SK-N-SH (cell line): ENCODE results near the gene CDH4.

Experiments used
- CTCF ChIP-seq: fragments of 200-600 bp; sonication (generic); IDR thresholded peaks from 2 replicates; pipeline ENCODE4 v1.6.1; 2017; ENCODE audit warnings: antibody characterized with exemption, mild to moderate bottlenecking, moderate library complexity
- EZH2phosphoT487 ChIP-seq: fragments of 200-600 bp; sonication (generic); IDR thresholded peaks from 2 replicates; pipeline ENCODE4 v1.6.1; 2017; ENCODE audit warnings: low read depth, mixed run types, mild to moderate bottlenecking, antibody characterized with exemption, moderate library complexity, borderline replicate concordance
- RAD21 ChIP-seq: IDR thresholded peaks from 2 replicates; pipeline ENCODE4 v1.6.1; 2012; ENCODE audit warnings: mild to moderate bottlenecking, low read length
- REST ChIP-seq: IDR thresholded peaks from 2 replicates; pipeline ENCODE4 v1.6.1; 2012; ENCODE audit warnings: mild to moderate bottlenecking, low read depth, low read length, moderate library complexity

GRCh38 chr20:61246269-61246668 is 5.8 kb upstream of the CDH4 start:
- no peak for TF ChIP-seq CTCF
- TF ChIP-seq EZH2phosphoT487 = no peak
- TF ChIP-seq REST = no peak
- no peak for TF ChIP-seq RAD21
